WTC11 (cell line): ENCODE data around the gene IRAG1.

Source experiments
- E2F1 ChIP-seq: sonication (generic); formaldehyde crosslinking; IDR thresholded peaks from 2 replicates; pipeline ENCODE4 v1.8.0; 2022; ENCODE audit warnings: mild to moderate bottlenecking, missing genetic modification reagents
- FOXJ3 ChIP-seq: sonication (generic); formaldehyde crosslinking; IDR thresholded peaks from 2 replicates; pipeline ENCODE4 v1.9.0; 2021; ENCODE audit warnings: missing genetic modification reagents, mild to moderate bottlenecking, borderline replicate concordance
- HMGA2 ChIP-seq: fragments of 250-450 bp; sonication (Bioruptor Pico); IDR thresholded peaks from 2 replicates; pipeline ENCODE4 v1.4.0; 2021; ENCODE audit warnings: mild to moderate bottlenecking, moderate library complexity
- IRF2 ChIP-seq: sonication (generic); formaldehyde crosslinking; IDR thresholded peaks from 2 replicates; pipeline ENCODE4 v1.8.0; 2022; ENCODE audit warnings: low read depth, missing genetic modification reagents, borderline replicate concordance
- MLX ChIP-seq: sonication (generic); formaldehyde crosslinking; IDR thresholded peaks from 2 replicates; pipeline ENCODE4 v1.8.1; 2023; ENCODE audit warnings: mild to moderate bottlenecking, missing genetic modification reagents, moderate library complexity
- SP1 ChIP-seq: sonication (generic); formaldehyde crosslinking; conservative IDR thresholded peaks from 2 replicates; pipeline ENCODE4 v1.8.1; 2022; ENCODE audit warnings: missing genetic modification reagents
- TF ChIP-seq, protein P1 (sequence below): fragments of 200-600 bp; IDR thresholded peaks from 2 replicates; pipeline ENCODE4 v1.8.0; 2022; ENCODE audit warnings: antibody characterized with exemption
- TF ChIP-seq, protein P2 (sequence below): sonication (generic); formaldehyde crosslinking; IDR thresholded peaks from 2 replicates; pipeline ENCODE4 v1.8.1; 2022; ENCODE audit warnings: low read depth, mild to moderate bottlenecking, moderate library complexity, missing genetic modification reagents, borderline replicate concordance

- no peak for TF ChIP-seq IRF2
- TF ChIP-seq HMGA2 (CRISPR knock-in tag): no peak
- TF ChIP-seq, protein P1, sequence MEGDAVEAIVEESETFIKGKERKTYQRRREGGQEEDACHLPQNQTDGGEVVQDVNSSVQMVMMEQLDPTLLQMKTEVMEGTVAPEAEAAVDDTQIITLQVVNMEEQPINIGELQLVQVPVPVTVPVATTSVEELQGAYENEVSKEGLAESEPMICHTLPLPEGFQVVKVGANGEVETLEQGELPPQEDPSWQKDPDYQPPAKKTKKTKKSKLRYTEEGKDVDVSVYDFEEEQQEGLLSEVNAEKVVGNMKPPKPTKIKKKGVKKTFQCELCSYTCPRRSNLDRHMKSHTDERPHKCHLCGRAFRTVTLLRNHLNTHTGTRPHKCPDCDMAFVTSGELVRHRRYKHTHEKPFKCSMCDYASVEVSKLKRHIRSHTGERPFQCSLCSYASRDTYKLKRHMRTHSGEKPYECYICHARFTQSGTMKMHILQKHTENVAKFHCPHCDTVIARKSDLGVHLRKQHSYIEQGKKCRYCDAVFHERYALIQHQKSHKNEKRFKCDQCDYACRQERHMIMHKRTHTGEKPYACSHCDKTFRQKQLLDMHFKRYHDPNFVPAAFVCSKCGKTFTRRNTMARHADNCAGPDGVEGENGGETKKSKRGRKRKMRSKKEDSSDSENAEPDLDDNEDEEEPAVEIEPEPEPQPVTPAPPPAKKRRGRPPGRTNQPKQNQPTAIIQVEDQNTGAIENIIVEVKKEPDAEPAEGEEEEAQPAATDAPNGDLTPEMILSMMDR: no peak
- TF ChIP-seq, protein P2, sequence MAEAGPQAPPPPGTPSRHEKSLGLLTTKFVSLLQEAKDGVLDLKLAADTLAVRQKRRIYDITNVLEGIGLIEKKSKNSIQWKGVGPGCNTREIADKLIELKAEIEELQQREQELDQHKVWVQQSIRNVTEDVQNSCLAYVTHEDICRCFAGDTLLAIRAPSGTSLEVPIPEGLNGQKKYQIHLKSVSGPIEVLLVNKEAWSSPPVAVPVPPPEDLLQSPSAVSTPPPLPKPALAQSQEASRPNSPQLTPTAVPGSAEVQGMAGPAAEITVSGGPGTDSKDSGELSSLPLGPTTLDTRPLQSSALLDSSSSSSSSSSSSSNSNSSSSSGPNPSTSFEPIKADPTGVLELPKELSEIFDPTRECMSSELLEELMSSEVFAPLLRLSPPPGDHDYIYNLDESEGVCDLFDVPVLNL (CRISPR knock-in tag): no peak
- no peak for TF ChIP-seq SP1 (CRISPR knock-in tag)
- TF ChIP-seq E2F1: no peak
- TF ChIP-seq FOXJ3 (CRISPR knock-in tag): no peak
- TF ChIP-seq MLX: no peak
These were observed 23.5 kb downstream of the IRAG1 start for GRCh38 chr11:10670099-10670498.
